Subcutaneous adipose tissue (tissue), 4 donors: ENCODE data around the gene PRDM16. TPM values are rescaled to one million over a fixed set of nuclear protein-coding genes. Genes with fewer than 3 reads are reported as not detected.

Experiments
- CTCF ChIP-seq: fragments of 450-650 bp; IDR thresholded peaks from one replicate; pipeline ENCODE4 v1.5.1; 2016; ENCODE audit warnings: low read depth, mild to moderate bottlenecking, control low read depth, antibody characterized with exemption, moderate library complexity
- total RNA-seq, 4 donors: library from RNA; depleted of rRNA; stranded (reverse); fragments of >200 nt; gene quantifications; one replicate each; pipeline ENCODE4 v1.1.0, GENCODE V29; 2016

PRDM16 gene
- total RNA-seq, 4 donors from 2014 or later, result 0.82 to 1.7 (median 1.1) TPM

- TF ChIP-seq CTCF, result no peak
Measured at GRCh38 chr1:3419415-3420204, 350.6 kb downstream of the PRDM16 start.

- no peak for TF ChIP-seq CTCF
Measured at GRCh38 chr1:3420218-3420951, 351.4 kb downstream of the PRDM16 start.

- no peak for TF ChIP-seq CTCF
Measured at GRCh38 chr1:3422638-3423037, 353.6 kb downstream of the PRDM16 start.

GRCh38 chr1:3423245-3423829 lies 354.3 kb downstream of the PRDM16 start:
- no peak for TF ChIP-seq CTCF

GRCh38 chr1:3423896-3424611 lies 355.1 kb downstream of the PRDM16 start:
- no peak for TF ChIP-seq CTCF

- TF ChIP-seq CTCF, result no peak
Measured at GRCh38 chr1:3425486-3426215, 356.6 kb downstream of the PRDM16 start.
